ENCODE results near the gene SREK1.

SREK1 gene

GRCh38 chr5:66164044-66164790, 20.1 kb downstream of the SREK1 start:
- DNase-seq (ENCODE audit: low spot score) = no peak

- DNase-seq (ENCODE audit: low spot score) = no peak
Measured at GRCh38 chr5:66168226-66168625, 24.1 kb downstream of the SREK1 start.

GRCh38 chr5:66169534-66169933, 25.4 kb downstream of the SREK1 start:
- DNase-seq (ENCODE audit: low spot score) = no peak

GRCh38 chr5:66170195-66170919, 26.3 kb downstream of the SREK1 start:
- DNase-seq (ENCODE audit: low spot score) = no peak

- DNase-seq (ENCODE audit: low spot score) = no peak
Measured at GRCh38 chr5:66171349-66172344, 27.5 kb downstream of the SREK1 start.

- DNase-seq (ENCODE audit: low spot score) = no peak
Measured at GRCh38 chr5:66174338-66174737, 30.2 kb downstream of the SREK1 start.

- no peak for DNase-seq (ENCODE audit: low spot score)
Measured at GRCh38 chr5:66178799-66179198, 34.7 kb downstream of the SREK1 start.

- DNase-seq (ENCODE audit: low spot score) = no peak
Measured at GRCh38 chr5:66179297-66180051, 35.4 kb downstream of the SREK1 start.

- DNase-seq (ENCODE audit: low spot score) = no peak
Measured at GRCh38 chr5:66180282-66181155, 36.4 kb downstream of the SREK1 start.

GRCh38 chr5:66186108-66186507, 42.0 kb downstream of the SREK1 start:
- no peak for DNase-seq (ENCODE audit: low spot score)

GRCh38 chr5:66193419-66193818, 49.3 kb downstream of the SREK1 start:
- DNase-seq (ENCODE audit: low spot score) = no peak

- DNase-seq (ENCODE audit: low spot score) = no peak
Measured at GRCh38 chr5:66197764-66198405, 53.8 kb downstream of the SREK1 start.

GRCh38 chr5:66198837-66199236, 54.7 kb downstream of the SREK1 start:
- no peak for DNase-seq (ENCODE audit: low spot score)

GRCh38 chr5:66203531-66203930, 59.4 kb downstream of the SREK1 start:
- no peak for DNase-seq (ENCODE audit: low spot score)

GRCh38 chr5:66206465-66206864, 62.4 kb downstream of the SREK1 start:
- no peak for DNase-seq (ENCODE audit: low spot score)

GRCh38 chr5:66207800-66208561, 63.9 kb downstream of the SREK1 start:
- DNase-seq (ENCODE audit: low spot score) = no peak

- no peak for DNase-seq (ENCODE audit: low spot score)
Measured at GRCh38 chr5:66209350-66209749, 65.2 kb downstream of the SREK1 start.

- no peak for DNase-seq (ENCODE audit: low spot score)
Measured at GRCh38 chr5:66209794-66210193, 65.7 kb downstream of the SREK1 start.

- DNase-seq (ENCODE audit: low spot score) = no peak
Measured at GRCh38 chr5:66213533-66213932, 69.4 kb downstream of the SREK1 start.

All from left forelimb (tissue), 1 donor.